GM18498 (cell line): ENCODE data around the gene CCDC120.

ENCODE experiments used
- ATAC-seq: cut with Tn5 transposase; IDR thresholded peaks from one replicate; pipeline ENCODE4 v1.9.1; 2021; ENCODE audit warnings: mild to moderate bottlenecking, moderate library complexity; ENCODE audit not compliant: unreplicated experiment

The CCDC120 gene

DNA sequence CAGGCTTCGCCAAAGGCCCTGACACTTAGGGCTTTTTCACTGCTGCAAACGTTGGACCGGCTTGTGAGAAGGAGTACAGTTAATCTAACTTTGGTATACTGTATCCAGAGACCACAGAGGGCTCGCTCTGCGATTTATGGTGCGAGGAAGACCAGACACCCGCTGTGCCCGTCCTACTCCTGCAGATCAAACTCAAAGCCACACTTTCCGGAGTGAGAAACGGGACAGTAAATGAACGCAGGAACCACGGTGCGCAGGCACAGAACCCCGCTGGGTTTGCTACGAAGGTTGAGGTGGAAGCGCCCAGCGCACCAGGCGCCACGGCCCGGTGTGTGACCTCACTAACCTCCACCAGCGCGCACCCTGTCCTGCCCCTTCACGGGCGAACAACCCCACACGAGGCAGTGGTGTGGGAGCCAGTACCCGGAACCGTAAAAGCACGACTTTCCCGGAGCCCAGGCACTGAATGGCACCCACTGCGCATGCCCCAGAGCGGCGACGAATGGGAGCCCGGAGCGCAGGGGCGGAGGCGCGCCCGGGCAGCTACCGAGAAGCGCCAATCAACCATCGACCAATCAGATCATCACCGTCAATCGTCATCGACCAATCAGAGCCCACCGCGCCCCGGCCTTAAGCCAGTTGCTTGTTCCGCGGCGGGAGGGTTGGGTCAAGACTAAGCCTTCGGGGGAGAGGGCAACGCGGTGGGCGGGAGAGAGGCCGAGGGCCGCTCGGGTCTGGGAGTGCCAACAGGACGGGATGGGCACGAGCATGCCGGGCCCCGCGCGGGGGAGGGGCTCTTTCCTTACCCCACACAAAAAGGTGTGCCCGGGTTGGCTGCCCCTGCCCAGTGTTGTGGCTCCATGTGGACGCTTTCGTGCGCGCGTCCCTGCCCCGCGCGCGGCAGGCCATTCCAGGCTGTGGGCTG is 42.2 kb downstream of the CCDC120 start:
- ATAC-seq, result peak; percentile 95

- ATAC-seq, result no peak
These were observed 42.8 kb downstream of the CCDC120 start for GRCh38 chrX:49101629-49101984.

DNA sequence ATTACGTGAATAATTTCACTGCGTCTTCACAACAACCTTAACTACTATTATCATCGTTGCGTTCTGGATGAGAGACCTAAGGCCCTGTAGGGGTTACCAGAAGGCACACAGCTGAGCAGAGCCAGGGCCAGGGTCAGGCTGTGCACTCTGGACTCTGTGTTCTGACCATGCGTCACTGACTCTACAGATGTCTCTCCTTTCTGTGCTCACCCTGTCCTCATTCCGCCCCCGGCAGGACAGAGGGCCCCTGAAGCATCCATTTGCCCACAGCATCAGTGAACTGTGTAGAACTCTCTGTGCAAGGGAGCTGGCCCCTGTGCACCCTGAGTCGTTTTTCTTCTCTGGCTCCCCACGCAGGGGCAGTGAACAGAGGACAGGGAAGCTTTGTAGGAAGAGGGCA is 43.4 kb downstream of the CCDC120 start:
- no peak for ATAC-seq

DNA sequence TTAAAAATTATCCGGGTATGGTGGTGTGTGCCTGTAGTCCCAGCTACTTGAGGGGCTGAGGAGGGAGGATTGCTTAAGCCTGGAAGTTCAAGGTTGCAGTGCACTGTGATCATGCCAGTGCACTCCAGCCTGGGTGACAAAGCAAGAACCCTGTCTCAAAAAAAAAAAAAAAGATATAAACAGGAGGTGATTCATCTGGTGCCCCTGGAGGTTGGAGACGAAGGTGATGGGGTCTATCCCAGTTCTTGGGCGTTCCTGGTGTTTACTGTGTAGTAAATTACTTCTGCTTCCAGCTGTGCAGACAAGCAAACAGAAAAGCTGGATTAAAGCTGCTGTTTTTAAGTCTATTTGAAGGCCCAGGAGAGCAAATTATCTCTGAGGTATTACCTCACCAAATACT is 44.8 kb downstream of the CCDC120 start:
- no peak for ATAC-seq

- no peak for ATAC-seq
These were observed 47.5 kb downstream of the CCDC120 start for GRCh38 chrX:49106296-49106695.

GRCh38 chrX:49106930-49107329 is 48.1 kb downstream of the CCDC120 start:
- ATAC-seq, result no peak

- ATAC-seq, result no peak
These were observed 49.8 kb downstream of the CCDC120 start for GRCh38 chrX:49108641-49109040.

DNA sequence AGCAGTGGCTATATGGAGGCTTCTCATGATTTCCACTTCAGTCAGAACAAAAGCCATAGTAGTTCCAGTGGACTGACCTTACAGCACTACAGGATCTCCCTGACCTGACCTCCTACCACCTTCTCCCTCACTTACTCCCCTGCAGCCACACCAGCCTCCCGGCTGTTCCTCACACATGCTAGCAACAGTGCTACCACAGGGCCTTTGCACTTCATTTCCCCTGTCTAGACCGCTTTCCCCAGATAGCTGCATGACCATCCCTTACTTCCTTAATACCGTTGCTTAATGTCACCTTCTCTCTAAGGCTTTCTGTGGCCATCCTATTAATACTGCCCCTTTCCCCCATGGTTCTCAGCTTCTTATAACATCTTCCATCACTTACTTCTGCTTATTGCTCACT is 51.6 kb downstream of the CCDC120 start:
- ATAC-seq, result no peak

GRCh38 chrX:49111791-49112190 is 53.0 kb downstream of the CCDC120 start:
- ATAC-seq, result no peak

GRCh38 chrX:49116076-49116475 is 57.3 kb downstream of the CCDC120 start:
- no peak for ATAC-seq

GRCh38 chrX:49116716-49117115 is 57.9 kb downstream of the CCDC120 start:
- no peak for ATAC-seq

- ATAC-seq, result no peak
These were observed 58.8 kb downstream of the CCDC120 start for GRCh38 chrX:49117581-49117980.
